Fibroblast of skin of right quadriceps (primary cell): Measurements from ENCODE around the gene PWWP2B.
"Not testable (repeated sequence)": the region's sequence is repeated elsewhere in the genome, so short reads cannot be mapped to it uniquely, and the experiment has no call there.

Source experiments
- DNase-seq: peaks from one replicate; pipeline ENCODE4 v3.0.0-alpha.2; 2013

Gene PWWP2B

GRCh38 chr10:132363921-132364593, 32.9 kb upstream of the PWWP2B start:
- no peak for DNase-seq

GRCh38 chr10:132364594-132364970, 32.4 kb upstream of the PWWP2B start:
- DNase-seq: no peak

GRCh38 chr10:132365102-132365501, 31.9 kb upstream of the PWWP2B start:
- no peak for DNase-seq

GRCh38 chr10:132366006-132366405, 31.0 kb upstream of the PWWP2B start:
- DNase-seq: no peak

- no peak for DNase-seq
These were observed 30.5 kb upstream of the PWWP2B start for GRCh38 chr10:132366499-132366898.

- no peak for DNase-seq
These were observed 28.6 kb upstream of the PWWP2B start for GRCh38 chr10:132368391-132368790.

- DNase-seq: peak; percentile 73
These were observed 27.9 kb upstream of the PWWP2B start for GRCh38 chr10:132368881-132369635.

GRCh38 chr10:132369636-132370185, 27.3 kb upstream of the PWWP2B start:
- DNase-seq: no peak

GRCh38 chr10:132370426-132371340, 26.3 kb upstream of the PWWP2B start:
- DNase-seq: no peak

- no peak for DNase-seq
These were observed 25.3 kb upstream of the PWWP2B start for GRCh38 chr10:132371641-132372081.

GRCh38 chr10:132372516-132373095, 24.4 kb upstream of the PWWP2B start:
- DNase-seq: no peak

- no peak for DNase-seq
These were observed 23.6 kb upstream of the PWWP2B start for GRCh38 chr10:132373241-132373955.

GRCh38 chr10:132374176-132374575, 22.8 kb upstream of the PWWP2B start:
- DNase-seq: no peak

- no peak for DNase-seq
These were observed 22.4 kb upstream of the PWWP2B start for GRCh38 chr10:132374612-132375011.

GRCh38 chr10:132375116-132375794, 21.7 kb upstream of the PWWP2B start:
- DNase-seq: no peak

- DNase-seq: no peak
These were observed 21.2 kb upstream of the PWWP2B start for GRCh38 chr10:132375795-132376297.

GRCh38 chr10:132376394-132376851, 20.6 kb upstream of the PWWP2B start:
- DNase-seq: no peak

GRCh38 chr10:132377326-132377725, 19.7 kb upstream of the PWWP2B start:
- DNase-seq: no peak

GRCh38 chr10:132379026-132379425, 18.0 kb upstream of the PWWP2B start:
- not testable (repeated sequence) for DNase-seq

GRCh38 chr10:132380986-132381385, 16.0 kb upstream of the PWWP2B start:
- not testable (repeated sequence) for DNase-seq

- DNase-seq: no peak
These were observed 15.3 kb upstream of the PWWP2B start for GRCh38 chr10:132381741-132382140.
